ENCODE results near the gene SNCA.

SNCA gene

GRCh38 chr4:89836897-89837384 lies at the start of gene SNCA:
Gene SNCA (minus strand): TSS chr4:89837161. CDS start chr4:89835667, 1,494 bp downstream.
- TF ChIP-seq CTCF (IDR thresholded peaks at IDR 0.05; ENCODE audit: borderline replicate concordance, insufficient read depth, low read depth, low read length): no peak
- H3K4me3 ChIP-seq (ENCODE audit: low read depth, low read length): peak within 1 kb of the TSS; percentile 37

GRCh38 chr4:89879215-89879614 lies 42.3 kb upstream of the SNCA start:
- no peak overlapping the region for H3K4me3 ChIP-seq (ENCODE audit: low read depth, low read length)
- no peak for TF ChIP-seq CTCF (IDR thresholded peaks at IDR 0.05; ENCODE audit: borderline replicate concordance, insufficient read depth, low read depth, low read length)

GRCh38 chr4:89878611-89879010 lies 41.6 kb upstream of the SNCA start:
- TF ChIP-seq CTCF (IDR thresholded peaks at IDR 0.05; ENCODE audit: borderline replicate concordance, insufficient read depth, low read depth, low read length): no peak
- H3K4me3 ChIP-seq (ENCODE audit: low read depth, low read length): no peak overlapping the region

- no peak for TF ChIP-seq CTCF (IDR thresholded peaks at IDR 0.05; ENCODE audit: borderline replicate concordance, insufficient read depth, low read depth, low read length)
- H3K4me3 ChIP-seq (ENCODE audit: low read depth, low read length): no peak overlapping the region
Measured at GRCh38 chr4:89876548-89876947, 39.6 kb upstream of the SNCA start.

GRCh38 chr4:89871211-89871610 lies 34.2 kb upstream of the SNCA start:
- no peak for TF ChIP-seq CTCF (IDR thresholded peaks at IDR 0.05; ENCODE audit: borderline replicate concordance, insufficient read depth, low read depth, low read length)
- no peak overlapping the region for H3K4me3 ChIP-seq (ENCODE audit: low read depth, low read length)

GRCh38 chr4:89868999-89869589 lies 32.1 kb upstream of the SNCA start:
- TF ChIP-seq CTCF (IDR thresholded peaks at IDR 0.05; ENCODE audit: borderline replicate concordance, insufficient read depth, low read depth, low read length): no peak
- no peak overlapping the region for H3K4me3 ChIP-seq (ENCODE audit: low read depth, low read length)

GRCh38 chr4:89868276-89868675 lies 31.3 kb upstream of the SNCA start:
- no peak for TF ChIP-seq CTCF (IDR thresholded peaks at IDR 0.05; ENCODE audit: borderline replicate concordance, insufficient read depth, low read depth, low read length)

More at GRCh38 chr4:89868276-89868675, 31.3 kb upstream of the SNCA start:
- no peak overlapping the region for H3K4me3 ChIP-seq (ENCODE audit: low read depth, low read length)

All from GM12875 (cell line).